Kidney (tissue), 14 donors: Measurements from ENCODE around the gene CFD. TPM values are rescaled to one million over a fixed set of nuclear protein-coding genes. Genes with fewer than 3 reads are reported as not detected.

ENCODE experiments used
- DNase-seq, 5 donors: peaks; one replicate each; pipeline ENCODE4 v3.0.0-alpha.2; 2013 to 2020
- FAIRE-seq: peaks from 2 replicates; lab custom pipeline; 2012; peaks lifted over from hg19 to GRCh38; lab: Jason Lieb, UNC
- H3K27ac ChIP-seq, 2 donors: one replicate each; pipeline ENCODE4 v1.7.0; 2013; ENCODE audit warnings: low read depth in 2 of 2, low read length in 2 of 2, inconsistent platforms in 1 of 2
- H3K27me3 ChIP-seq: one replicate; pipeline ENCODE4 v1.7.1; 2013; ENCODE audit warnings: low read length, inconsistent platforms; ENCODE audit not compliant: control insufficient read depth, insufficient read depth
- H3K36me3 ChIP-seq, 3 donors: one replicate each; pipeline versions ENCODE4 v1.7.0 to v1.7.1; 2013; ENCODE audit warnings: low read length in 3 of 3, control low read depth in 1 of 3, inconsistent platforms in 1 of 3; ENCODE audit not compliant: insufficient read depth in 3 of 3, control insufficient read depth in 2 of 3
- H3K4me1 ChIP-seq, 3 donors: one replicate each; pipeline versions ENCODE4 v1.7.0 to v1.7.1; 2013; ENCODE audit warnings: low read length in 3 of 3, inconsistent platforms in 1 of 3, low read depth in 1 of 3; ENCODE audit not compliant: control insufficient read depth in 2 of 3, insufficient read depth in 2 of 3
- H3K4me3 ChIP-seq, 3 donors: one replicate each; pipeline versions ENCODE4 v1.7.0 to v1.8.1; 2013; ENCODE audit warnings: low read length in 3 of 3, control low read depth in 1 of 3, inconsistent platforms in 1 of 3
- H3K9ac ChIP-seq, 3 donors: one replicate each; pipeline versions ENCODE4 v1.7.0 to v1.7.1; 2013; ENCODE audit warnings: low read length in 3 of 3, control low read depth in 1 of 3, inconsistent platforms in 1 of 3
- H3K9me3 ChIP-seq, 3 donors: one replicate each; pipeline versions ENCODE4 v1.7.0 to v1.7.1; 2013; ENCODE audit warnings: low read length in 3 of 3, control low read depth in 1 of 3, inconsistent platforms in 1 of 3; ENCODE audit not compliant: control insufficient read depth in 2 of 3, insufficient read depth in 1 of 3
- CTCF ChIP-seq: IDR thresholded peaks from 3 replicates; pipeline ENCODE4 v1.5.1; 2012; ENCODE audit warnings: mild to moderate bottlenecking, moderate library complexity, borderline replicate concordance; ENCODE audit not compliant: insufficient read depth; ENCODE audit errors: extremely low read depth
- intact Hi-C: fragments of 100-400 bp; cut with DNase I; formaldehyde crosslinking; loops from one replicate; pipeline ENCODE4 v1.11.1; 2022
- polyA plus RNA-seq: library from polyadenylated mRNA; stranded (reverse); fragments of 350-450 nt; fragmentation: Illumina TruSeq; extraction: RNeasy Lipid Tissue Mini Kit (QIAGEN cat#74804); gene quantifications from one replicate; pipeline ENCODE4 v1.2.3, GENCODE V29; 2014; ENCODE audit warnings: low read depth, low replicate concordance; ENCODE audit not compliant: insufficient read depth
- total RNA-seq: library from RNA; stranded (reverse); fragmentation: NEBNext Ultra II Directional; extraction: Animal tissue kit (Norgen Biotek cat#: 25700); gene quantifications from one replicate; pipeline ENCODE4 v1.2.1, GENCODE V29; 2021
- donor health status: control.
- donor health status: control.
- donor health status: control.
- donor health status: control.
- donor health status: control.
- donor health status: DM: yes; HTN: yes; CAD: no.
- donor health status: Normal renal cell carcinoma (clear cell type).

Gene CFD
- total and polyA plus RNA-seq, 2 donors from 2014 or later: 4.6 to 35.1 TPM

- Histone ChIP-seq H3K36me3 (no peaks in the 10 kb centered on the region), H3K9me3 (no peaks in the 10 kb centered on the region), H3K4me1 (no peaks in the 10 kb centered on the region), H3K4me3 (no peak overlapping the region), H3K27ac (no peak overlapping the region), H3K9ac (no peak overlapping the region), H3K27me3 (no peaks in the 10 kb centered on the region)
- no peak for TF ChIP-seq CTCF
- FAIRE-seq: no peak
- intact Hi-C loops: no loop called here
- peak in 2 of 5 donors; percentile 69 to 80 for DNase-seq
Measured at GRCh38 chr19:821231-821824, 38.1 kb upstream of the CFD start.

- H3K27ac ChIP-seq: no peak within 1 kb of the TSS
Measured at GRCh38 chr19:821825-822503, 37.5 kb upstream of the CFD start, which contains the start of gene PLPPR3. Gene PLPPR3 (minus strand): TSS chr19:821955. CDS start chr19:821559, 396 bp downstream.

GRCh38 chr19:823565-824121 is 35.8 kb upstream of the CFD start:
- no peak overlapping the region for H3K9ac ChIP-seq
- intact Hi-C loops: no loop called here
- H3K27ac ChIP-seq: no peak overlapping the region
- no peaks in the 10 kb centered on the region for H3K4me1 ChIP-seq
- no peaks in the 10 kb centered on the region for H3K9me3 ChIP-seq
- no peak for DNase-seq
- no peak for FAIRE-seq
- TF ChIP-seq CTCF: no peak
- H3K4me3 ChIP-seq: no peak overlapping the region
- H3K27me3 ChIP-seq: no peaks in the 10 kb centered on the region
- no peaks in the 10 kb centered on the region for H3K36me3 ChIP-seq

More at GRCh38 chr19:821825-822503, 37.5 kb upstream of the CFD start, which contains the start of gene PLPPR3:
- no peaks in the 10 kb centered on the region for H3K36me3 ChIP-seq
- TF ChIP-seq CTCF: no peak
- H3K9me3 ChIP-seq: no peaks in the 10 kb centered on the region
- no peak within 1 kb of the TSS for H3K4me3 ChIP-seq
- no peaks in the 10 kb centered on the region for H3K27me3 ChIP-seq
- H3K9ac ChIP-seq: no peak within 1 kb of the TSS
- intact Hi-C loops: no loop called here
- DNase-seq: peak in 4 of 5 donors; percentile 63 to 85 (median 72)
- FAIRE-seq: no peak
- H3K4me1 ChIP-seq: no peaks in the 10 kb centered on the region
